AG04449 (cell line): ENCODE results near the gene TBCEL.
"Not testable (repeated sequence)": the region's sequence is repeated elsewhere in the genome, so short reads cannot be mapped to it uniquely, and the experiment has no call there.

Source experiments
- CTCF ChIA-PET: fragments of 350-600 bp; formaldehyde crosslinking; extraction: SDS; loops from one replicate; lab custom pipeline; 2021; ENCODE audit warnings: antibody characterized with exemption; lab: Yijun Ruan, JAX
- POLR2A ChIA-PET: fragments of 400-600, 350-600 bp; formaldehyde crosslinking; extraction: SDS; loops from one replicate; lab custom pipeline; 2020; ENCODE audit warnings: antibody characterized with exemption, inconsistent platforms; lab: Yijun Ruan, JAX
- DNase-seq: peaks from one replicate; pipeline ENCODE4 v3.0.0-alpha.2; 2010; ENCODE audit warnings: low read depth, low spot score
- H3K4me3 ChIP-seq: 2 replicates; pipeline ENCODE4 v1.5.1; 2011; ENCODE audit warnings: low read depth, mild to moderate bottlenecking, control low read depth, low read length
- CTCF ChIP-seq: IDR thresholded peaks from one replicate; pipeline ENCODE4 v1.5.1; 2011; ENCODE audit warnings: mild to moderate bottlenecking, moderate library complexity, low read length, control low read depth, inconsistent platforms; ENCODE audit not compliant: insufficient read depth; ENCODE audit errors: missing control alignments

The TBCEL gene

GRCh38 chr11:121109471-121109870 lies 85.6 kb downstream of the TBCEL start:
- POLR2A ChIA-PET = no interaction called here
- no peak for DNase-seq
- CTCF ChIA-PET = no interaction called here

GRCh38 chr11:121109916-121110586 lies 86.1 kb downstream of the TBCEL start:
- no peak for TF ChIP-seq CTCF
- no peak overlapping the region for H3K4me3 ChIP-seq
- DNase-seq = no peak
- ChIA-PET CTCF (interaction anchor here (2.9 kb wide), 1 partner anchor 10 kb away, joined by 8 read pairs; the partner anchor contains the start of gene TECTA), POLR2A (no interaction called here)

More at GRCh38 chr11:121109471-121109870, 85.6 kb downstream of the TBCEL start:
- no peak overlapping the region for H3K4me3 ChIP-seq
- TF ChIP-seq CTCF = no peak

- ChIA-PET POLR2A (no interaction called here), CTCF (interaction anchor here (0.7 to 2.9 kb wide), 9 partner anchors 8 to 602 kb away, joined by 3 to 8 read pairs (median 3); partner anchors contain the start of genes GRIK4 and TECTA)
- DNase-seq = no peak
- no peak overlapping the region for H3K4me3 ChIP-seq
- TF ChIP-seq CTCF = no peak
These were observed 87.2 kb downstream of the TBCEL start for GRCh38 chr11:121110871-121111724.

- peak; percentile 39 for TF ChIP-seq CTCF
- no peak overlapping the region for H3K4me3 ChIP-seq
- DNase-seq = peak; percentile 31
- ChIA-PET POLR2A (no interaction called here), CTCF (interaction anchor here (0.7 to 2.9 kb wide), 5 partner anchors 8 to 30 kb away, joined by 3 to 8 read pairs (median 4); partner anchors contain the start of gene TECTA)
These were observed 88.9 kb downstream of the TBCEL start for GRCh38 chr11:121112498-121113455.

- ChIA-PET CTCF (interaction anchor here (1.0 to 1.6 kb wide), 2 partner anchors 9 to 29 kb away, joined by 3 to 6 read pairs; no protein-coding TSS in a partner anchor), POLR2A (no interaction called here)
- no peak overlapping the region for H3K4me3 ChIP-seq
- TF ChIP-seq CTCF = no peak
- DNase-seq = no peak
These were observed 89.7 kb downstream of the TBCEL start for GRCh38 chr11:121113611-121114010.

GRCh38 chr11:121115024-121115423 lies 91.1 kb downstream of the TBCEL start:
- H3K4me3 ChIP-seq, POLR2A ChIA-PET, DNase-seq, CTCF ChIA-PET: not testable (repeated sequence)
